IMR-90 (cell line): ENCODE measurements around the gene CENPM. TPM values are rescaled to one million over a fixed set of nuclear protein-coding genes. Genes with fewer than 3 reads are reported as not detected.

Experiments
- MAZ ChIP-seq: IDR thresholded peaks from 2 replicates; pipeline ENCODE4 v1.6.1; 2012; ENCODE audit warnings: low read depth, mild to moderate bottlenecking, low read length, improper control_type of control experiment, moderate library complexity, borderline replicate concordance
- polyA plus RNA-seq, 3 experiments: library from polyadenylated mRNA; depleted of rRNA; stranded (reverse); fragments of >200 nt; gene quantifications; 2 replicates each; pipeline ENCODE4 v1.2.3, GENCODE V29; 2012; ENCODE audit warnings: low replicate concordance in 1 of 3
- total RNA-seq: library from RNA; depleted of rRNA; stranded (reverse); fragments of >200 nt; gene quantifications from 2 replicates; pipeline ENCODE4 v1.2.3, GENCODE V29; 2012
- TF ChIP-seq, protein P1 (sequence below): fragments of 150-350 bp; IDR thresholded peaks from 2 replicates; pipeline ENCODE4 v1.6.1; 2017; ENCODE audit warnings: mild to moderate bottlenecking, antibody characterized with exemption, low read length, low read depth

CENPM gene
- total and polyA plus RNA-seq, 2 of the 4 experiments (the other 2 are of a cell fraction): 18.1 to 20.1 TPM

DNA sequence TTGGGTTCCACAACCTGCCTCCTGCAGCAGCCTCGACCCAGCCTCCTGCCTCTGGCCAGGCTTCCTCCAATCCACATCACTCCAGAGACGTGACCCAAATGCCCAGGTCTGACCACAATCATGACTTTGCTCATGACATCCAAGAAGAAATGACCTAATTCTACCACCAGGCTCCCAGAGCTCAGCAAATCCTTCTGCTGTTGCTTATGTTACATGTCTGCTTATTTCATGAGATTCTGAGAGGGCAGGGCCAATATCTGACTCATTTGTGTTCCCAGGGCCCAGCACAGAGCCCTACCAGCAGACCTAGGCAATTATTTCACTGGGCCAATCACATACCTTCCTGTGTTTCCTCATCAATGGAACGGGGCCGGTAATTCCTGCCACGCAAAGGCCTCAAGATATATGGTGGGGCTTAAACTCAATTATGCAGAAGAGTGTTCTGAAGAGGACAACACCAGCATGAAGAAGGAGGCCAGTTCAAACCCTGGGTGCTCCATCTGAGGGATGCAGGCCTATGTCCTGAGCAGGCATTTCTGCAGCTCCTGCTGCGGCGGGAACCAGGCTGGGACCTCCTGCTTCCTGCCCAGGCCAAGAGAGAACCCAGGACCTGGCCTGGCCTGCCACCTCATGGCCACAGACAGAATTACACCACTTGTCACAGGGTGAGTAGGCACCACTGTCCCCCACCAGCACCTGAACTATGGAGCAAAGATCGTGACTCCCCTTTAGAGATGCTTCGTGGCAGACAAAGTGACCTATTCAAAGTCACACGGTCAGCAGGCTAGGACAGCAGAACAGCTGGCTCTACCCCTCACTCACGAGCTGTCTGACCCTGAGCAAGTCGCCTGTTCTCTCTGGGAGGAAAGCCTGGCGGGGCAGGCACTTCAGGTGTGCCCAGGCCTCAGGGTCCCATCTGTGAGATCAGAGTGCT, 5.9 kb downstream of the CENPM start (continued):
- TF ChIP-seq, protein P1, sequence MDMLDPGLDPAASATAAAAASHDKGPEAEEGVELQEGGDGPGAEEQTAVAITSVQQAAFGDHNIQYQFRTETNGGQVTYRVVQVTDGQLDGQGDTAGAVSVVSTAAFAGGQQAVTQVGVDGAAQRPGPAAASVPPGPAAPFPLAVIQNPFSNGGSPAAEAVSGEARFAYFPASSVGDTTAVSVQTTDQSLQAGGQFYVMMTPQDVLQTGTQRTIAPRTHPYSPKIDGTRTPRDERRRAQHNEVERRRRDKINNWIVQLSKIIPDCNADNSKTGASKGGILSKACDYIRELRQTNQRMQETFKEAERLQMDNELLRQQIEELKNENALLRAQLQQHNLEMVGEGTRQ: no peak
- TF ChIP-seq MAZ: peak; percentile 35; the same call in 1 of the 2 replicates
